Right kidney (tissue), 1 donor: ENCODE data around the gene PALM.
"Not testable (repeated sequence)": the region's sequence is repeated elsewhere in the genome, so short reads cannot be mapped to it uniquely, and the experiment has no call there.

Experiments
- DNase-seq: peaks from one replicate; pipeline ENCODE4 v3.0.0-alpha.2; 2016

PALM gene

GRCh38 chr19:703651-704446 is 4.9 kb upstream of the PALM start:
- DNase-seq: no peak

DNA sequence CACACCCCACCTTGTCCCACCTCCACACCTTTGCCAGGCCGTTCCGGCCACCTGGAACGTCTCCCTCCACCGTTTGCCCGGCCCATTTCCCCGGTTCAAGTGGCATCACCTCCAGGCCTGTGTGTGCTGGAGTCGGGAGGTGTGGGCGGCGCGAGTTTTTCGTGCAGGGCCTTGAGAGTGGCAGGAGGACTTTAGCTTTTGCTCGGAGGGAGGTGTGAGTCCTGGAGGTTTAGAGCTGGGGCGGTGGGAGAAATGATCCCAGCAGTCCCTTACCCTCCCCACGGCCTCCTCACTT is 4.3 kb upstream of the PALM start:
- DNase-seq: no peak

DNA sequence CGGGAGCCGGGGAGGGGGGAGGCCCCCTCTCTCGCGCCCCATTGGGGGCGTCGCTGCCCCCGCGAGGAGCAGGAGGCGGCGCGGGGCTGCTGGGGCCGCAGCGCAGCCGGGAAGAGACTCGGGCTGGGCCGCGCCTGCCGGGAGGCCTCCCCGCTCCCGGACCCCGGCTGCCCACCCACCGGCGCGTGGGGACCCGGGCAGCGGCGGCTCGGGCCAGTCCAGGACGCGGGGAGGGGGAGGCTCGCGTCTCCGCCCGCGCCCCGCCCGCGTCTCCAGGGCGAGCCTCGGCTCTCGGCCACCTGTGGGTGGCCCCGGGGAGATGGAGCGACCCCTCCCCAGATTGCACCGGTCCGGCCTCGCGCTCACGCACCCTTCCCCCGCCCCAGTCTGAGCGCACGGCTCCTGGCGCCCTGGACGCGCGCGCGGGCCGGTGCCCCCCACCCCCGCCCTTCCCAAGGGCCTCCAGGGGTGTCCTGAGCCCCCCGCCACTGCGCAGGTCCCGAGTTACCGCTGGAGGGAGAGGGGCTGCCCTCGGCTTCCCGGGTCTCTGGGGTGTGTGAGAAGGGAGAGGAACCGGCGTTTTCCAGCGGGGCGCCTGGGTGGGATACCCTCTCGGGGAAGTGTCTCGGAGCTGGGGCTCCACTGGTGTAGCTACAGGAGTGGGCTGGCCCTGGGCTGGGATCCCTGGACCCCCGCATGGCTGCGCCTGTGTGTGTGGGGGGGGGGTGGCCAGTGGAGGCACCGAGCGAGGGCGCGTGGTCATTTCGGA is 645 bp downstream of the PALM start:
- DNase-seq: no peak

DNA sequence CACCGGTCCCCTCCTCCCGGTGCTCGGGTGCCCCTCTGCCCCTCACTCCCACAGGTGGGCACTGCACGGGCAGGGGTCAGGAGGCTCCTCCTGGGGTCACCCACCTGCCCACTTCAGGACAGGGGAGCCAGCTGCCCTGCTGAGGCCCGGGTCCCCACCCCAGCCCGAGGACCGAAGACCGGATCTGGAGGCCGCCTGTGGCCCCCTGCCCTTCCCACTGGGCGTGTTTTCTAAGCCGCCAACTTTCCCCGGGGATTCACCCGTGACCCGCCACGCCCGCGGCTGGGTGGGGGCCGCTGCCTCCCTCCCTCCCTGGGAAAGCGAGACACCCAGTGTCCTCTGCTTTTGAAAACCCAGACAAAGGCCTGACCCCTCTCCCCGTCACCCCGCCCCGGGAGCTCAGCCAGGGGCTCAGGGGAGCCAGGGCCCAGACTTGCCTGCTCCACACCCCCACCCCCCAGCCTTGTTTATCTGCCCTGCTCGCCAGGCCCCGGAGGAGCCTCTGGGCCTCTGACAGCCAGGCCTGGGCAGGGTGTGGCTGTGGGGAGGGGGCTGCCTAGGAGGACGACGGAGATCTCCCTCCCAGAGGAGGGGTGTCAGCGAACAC is 1.3 kb downstream of the PALM start:
- no peak for DNase-seq

DNA sequence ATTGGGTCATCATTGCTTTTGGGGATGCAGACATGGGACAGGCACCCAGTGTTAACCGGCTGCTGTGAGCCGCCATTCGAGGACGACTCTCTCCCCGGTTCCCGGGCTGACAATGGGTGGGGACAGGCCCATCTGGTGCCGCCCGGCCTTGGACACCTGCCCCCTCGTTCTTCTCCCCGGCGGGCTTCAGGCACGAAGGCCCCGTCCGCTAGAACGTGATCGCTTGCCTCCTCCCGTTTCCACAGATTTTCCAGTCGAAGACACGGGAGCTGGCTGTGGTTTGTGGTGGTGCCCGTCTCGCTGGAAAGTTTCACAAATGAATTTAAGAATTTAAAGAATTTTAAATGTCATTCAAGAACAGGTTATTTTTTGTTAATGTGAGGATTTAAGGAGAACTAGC is 2.0 kb downstream of the PALM start:
- DNase-seq: no peak

DNA sequence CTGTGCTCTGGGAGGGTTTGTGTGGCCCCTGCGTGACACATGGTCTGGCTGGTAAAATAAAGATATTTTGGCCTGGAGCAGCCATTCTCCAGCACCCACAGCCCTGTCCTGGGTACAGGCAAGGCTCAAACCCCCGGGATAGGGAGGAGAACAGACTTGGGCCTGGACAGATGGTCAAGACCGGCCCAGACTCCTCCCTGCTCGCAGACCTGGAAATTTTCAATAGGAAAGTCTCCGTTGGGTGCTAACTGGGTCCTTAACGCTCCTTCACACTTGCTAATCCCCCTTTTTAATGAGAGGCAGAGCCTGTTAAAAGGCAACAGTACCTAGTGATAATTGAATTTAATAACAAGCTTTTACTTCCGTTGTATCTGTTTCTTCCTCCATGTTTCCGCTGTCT is 2.5 kb downstream of the PALM start:
- no peak for DNase-seq

DNA sequence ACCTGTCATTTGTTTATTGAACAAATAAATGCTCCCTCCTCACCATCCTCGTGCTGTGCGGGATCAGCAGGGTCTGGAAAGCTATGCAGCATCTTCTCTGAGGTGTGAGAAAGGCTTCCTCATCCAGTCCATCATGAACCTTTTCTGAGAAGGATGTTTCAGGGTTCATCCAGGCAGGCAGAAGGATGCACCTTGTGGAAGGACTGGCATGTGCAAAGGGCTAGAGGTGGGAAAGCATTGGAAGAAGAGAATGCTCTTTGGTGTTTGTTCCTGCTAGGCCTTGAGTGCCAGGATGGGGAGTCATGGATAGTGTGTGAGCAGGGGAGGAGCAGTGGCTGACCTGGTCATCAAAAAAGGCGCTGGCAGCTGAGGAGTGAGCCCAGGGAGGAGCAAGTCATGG is 6.6 kb downstream of the PALM start:
- DNase-seq: no peak

GRCh38 chr19:718251-718951 is 9.7 kb downstream of the PALM start:
- peak; percentile 73 for DNase-seq

- peak; percentile 63 for DNase-seq
Observed at GRCh38 chr19:718991-719512, 10.3 kb downstream of the PALM start.

GRCh38 chr19:719636-720344 is 11.1 kb downstream of the PALM start:
- no peak for DNase-seq

DNA sequence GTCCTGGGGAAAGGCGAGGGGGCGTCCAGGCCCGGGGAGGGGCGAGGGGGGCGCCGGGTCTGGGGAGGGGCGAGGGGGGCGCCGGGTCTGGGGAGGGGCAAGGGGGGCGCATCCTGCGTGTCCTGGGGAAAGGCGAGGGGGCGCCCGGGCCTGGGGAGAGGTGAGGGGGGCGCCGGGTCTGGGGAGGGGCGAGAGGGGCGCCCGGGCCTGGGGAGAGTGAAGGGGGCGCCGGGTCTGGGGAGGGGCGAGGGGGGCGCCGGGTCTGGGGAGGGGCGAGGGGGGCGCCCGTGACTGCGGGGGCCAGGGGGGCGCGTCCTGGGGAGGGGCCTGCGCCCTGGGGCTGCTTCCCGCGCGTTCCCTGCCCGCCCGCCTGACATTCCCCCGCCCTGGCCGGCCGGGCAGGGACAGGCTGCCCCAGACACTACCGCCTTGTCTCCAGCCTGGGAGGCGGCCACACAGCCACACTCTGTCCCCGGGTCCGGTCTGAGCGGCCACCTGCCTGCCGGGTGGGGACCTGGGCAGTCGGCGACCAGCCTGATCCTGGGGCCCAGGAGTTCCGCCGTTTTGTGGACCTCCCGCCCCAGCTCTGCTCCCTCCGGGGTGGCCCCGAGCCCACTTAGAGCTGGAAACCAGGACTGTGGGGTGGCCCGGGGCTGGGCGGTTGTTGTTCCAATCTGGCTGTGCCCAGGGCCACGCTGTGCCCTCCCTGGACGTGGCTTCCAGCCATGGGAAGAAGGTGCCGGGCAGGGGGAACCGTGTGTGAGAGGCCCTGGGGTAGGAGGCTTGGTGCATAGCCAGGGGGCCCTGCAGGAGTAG is 11.8 kb downstream of the PALM start:
- DNase-seq: peak; percentile 68

DNA sequence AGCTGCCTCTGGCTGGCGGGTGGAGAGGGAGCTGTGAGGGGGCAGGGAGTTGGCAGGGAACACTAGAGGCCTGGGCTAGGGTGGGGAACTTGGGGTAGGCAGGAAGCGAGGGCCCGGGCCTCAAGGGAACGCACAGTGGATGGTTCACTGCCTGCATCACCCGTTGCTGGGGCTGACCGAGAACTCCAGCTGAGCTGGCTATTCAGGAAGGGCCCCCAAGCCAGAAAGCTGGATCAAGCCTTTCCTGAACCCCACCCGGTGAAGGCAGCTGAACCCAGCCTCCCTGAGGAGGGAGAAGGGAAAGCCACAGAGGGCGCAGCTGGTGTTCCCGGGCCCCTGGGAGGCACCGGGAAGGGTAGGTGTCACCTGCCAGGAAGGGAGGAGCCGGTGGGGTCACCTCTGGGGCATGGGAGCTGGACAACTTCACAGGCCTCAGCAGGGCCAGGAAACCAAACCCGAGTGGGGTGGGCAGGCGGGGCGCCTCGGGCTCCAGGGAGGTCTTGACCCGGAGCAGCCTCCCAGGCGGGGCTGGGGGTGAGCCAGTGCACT is 13.9 kb downstream of the PALM start:
- no peak for DNase-seq

DNA sequence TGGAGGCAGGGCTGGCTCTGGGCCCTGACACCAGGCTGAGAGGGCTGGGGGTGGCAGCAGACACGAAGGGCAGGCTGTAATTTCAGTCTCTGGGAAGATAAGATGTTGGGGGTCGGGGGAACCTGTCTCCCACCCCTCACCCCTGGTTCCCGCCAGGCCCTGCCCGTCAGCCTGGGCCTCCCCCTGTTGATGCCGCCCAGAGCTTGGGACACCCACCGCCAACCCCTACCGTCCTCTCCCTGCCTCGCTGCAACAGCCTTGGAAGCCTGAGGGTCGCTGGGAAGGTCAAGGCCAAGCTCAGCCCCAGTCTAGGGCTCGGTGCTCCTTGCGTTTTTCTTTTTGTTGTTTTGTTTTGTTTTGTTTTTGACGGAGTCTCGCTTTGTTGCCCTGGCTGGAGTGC is 14.5 kb downstream of the PALM start:
- DNase-seq: no peak

DNA sequence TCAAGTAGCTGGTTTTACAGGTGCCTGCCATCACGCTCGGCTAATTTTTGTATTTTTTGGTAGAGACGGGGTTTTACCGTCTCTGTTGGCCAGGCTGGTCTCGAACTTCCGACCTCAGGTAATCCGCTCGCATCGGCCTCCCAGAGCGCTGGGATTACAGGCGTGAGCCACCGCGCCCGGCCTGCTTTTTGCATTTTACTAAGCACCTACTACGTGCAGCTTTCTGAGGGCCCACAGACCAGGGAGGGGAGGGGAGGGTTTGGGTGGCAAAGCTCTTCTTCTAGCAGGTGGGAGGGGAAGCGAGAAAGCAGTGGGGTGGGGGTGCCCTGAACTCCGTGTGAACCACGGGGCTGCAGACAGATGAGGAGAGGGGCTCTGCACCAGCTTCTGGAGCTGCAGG is 15.0 kb downstream of the PALM start:
- DNase-seq: no peak

GRCh38 chr19:725461-726089 is 16.8 kb downstream of the PALM start:
- no peak for DNase-seq

DNA sequence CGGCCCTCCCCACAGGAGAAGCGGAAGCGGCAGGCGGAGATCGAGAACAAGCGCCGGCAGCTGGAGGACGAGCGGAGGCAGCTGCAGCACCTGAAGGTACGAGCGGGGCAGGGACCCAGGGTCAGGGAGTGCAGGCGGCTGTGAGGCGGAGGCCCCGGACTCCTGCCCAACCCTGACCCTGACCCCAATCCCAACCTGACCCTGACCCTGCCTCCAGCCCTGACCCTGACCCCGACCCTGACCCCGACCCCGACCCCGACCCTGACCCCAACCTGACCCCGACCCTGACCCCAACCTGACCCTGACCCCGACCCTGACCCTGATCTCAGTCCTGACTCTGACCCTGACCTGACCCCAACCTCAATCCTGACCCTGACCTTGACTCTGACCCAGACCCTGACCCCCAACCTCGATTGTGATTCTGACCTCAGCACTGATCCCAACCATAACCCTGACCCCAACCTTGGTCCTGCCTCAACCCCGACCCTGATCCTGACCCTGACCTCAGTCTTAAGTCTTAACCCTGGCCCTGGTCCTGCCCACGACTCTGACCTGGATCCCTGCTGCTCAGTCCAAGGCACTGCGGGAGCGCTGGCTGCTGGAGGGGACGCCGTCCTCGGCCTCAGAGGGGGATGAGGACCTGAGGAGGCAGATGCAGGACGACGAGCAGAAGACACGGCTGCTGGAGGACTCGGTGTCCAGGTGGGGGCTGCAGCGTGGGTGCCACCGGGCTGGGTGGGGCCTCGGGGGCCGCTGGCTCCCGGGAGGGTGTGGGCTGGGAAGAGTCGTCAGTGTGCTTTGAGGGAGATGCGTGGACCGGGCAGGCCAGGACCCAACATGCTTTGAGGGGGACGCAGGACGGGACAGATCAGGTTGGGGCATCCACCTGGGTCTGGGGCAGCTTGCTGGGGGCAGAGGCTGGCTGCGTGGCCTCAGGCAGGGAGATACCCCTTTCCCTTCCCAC is 18.5 kb downstream of the PALM start:
- no peak for DNase-seq

DNA sequence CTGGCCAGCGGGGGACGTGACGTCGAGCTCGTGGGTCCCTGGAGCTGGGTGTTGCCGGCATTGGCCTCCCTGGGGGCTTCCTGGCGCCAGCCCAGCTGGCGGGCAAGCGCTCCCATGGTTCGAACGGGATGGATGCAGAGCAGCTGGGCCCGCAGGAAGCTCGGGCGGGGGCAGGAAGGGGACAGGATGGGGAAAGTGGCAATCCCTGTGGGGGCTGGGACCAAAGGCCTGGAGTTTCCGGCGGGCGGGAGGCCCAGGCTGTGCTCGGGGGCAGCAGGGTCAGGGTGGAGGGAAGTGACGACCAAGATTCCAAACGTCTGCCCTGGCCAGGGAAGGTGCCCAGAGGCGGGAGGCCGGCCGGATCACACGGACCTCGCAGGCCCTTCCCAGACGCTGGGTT is 19.3 kb downstream of the PALM start:
- no peak for DNase-seq

DNA sequence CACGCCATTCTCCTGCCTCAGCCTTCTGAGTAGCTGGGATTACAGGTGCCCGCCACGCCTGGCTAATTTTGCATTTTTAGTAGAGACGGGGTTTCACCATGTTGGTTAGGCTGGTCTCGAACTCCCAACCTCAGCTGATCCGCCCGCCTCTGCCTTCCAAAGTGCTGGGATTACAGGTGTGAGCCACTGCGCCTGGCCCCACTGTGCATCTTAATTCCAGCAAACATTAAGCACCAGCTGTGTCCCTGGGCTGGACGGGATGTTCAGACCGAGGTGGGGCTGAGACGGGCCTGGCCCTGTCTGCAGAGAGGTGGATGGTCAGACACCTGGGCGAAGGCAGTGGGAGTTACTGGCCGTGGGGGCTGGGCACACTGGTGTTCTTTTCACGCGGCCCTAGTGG is 20.8 kb downstream of the PALM start:
- DNase-seq: not testable (repeated sequence)

DNA sequence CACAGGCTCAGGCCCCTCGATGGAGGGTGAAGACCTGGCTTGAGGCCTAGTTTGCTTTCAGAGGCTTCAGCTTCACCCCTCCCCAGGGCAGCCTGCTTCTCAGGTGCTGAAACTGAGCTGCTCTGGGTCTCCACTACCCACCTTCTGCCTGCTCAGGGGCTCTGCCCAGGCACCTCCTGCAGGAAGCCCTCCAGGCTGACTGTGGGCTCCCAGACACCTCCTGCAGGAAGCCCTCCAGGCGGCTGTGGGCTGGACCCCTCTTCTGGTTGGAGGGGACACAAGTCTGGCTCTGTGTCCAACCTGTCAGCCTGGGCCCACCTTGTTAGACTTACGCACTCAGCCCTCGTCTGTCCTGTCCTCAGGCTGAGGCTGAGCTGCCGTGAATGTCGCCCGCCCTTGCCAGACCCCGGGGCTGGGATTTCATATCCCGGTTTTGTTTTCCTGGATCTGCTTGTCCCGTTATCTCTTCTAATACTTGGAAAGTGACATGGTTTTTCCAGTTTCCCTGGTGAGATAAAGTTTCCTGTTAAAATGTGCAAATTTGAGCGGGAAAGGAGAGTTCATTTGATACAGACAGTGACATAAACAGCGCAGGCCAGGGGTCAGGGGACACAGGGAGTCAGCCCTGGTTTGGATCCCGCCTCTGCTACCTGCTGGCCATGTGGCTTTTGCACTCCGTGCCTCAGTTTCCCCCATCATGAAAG is 21.4 kb downstream of the PALM start:
- DNase-seq: no peak
